GM12892 (cell line): Measurements from ENCODE around the gene GP1BB.

Experiments
- DNase-seq: peaks from one replicate; pipeline ENCODE4 v3.0.0; 2011; ENCODE audit not compliant: insufficient read length
- FAIRE-seq: peaks from 2 replicates; lab custom pipeline; 2011; peaks lifted over from hg19 to GRCh38; lab: Jason Lieb, UNC
- POLR2A ChIP-seq: IDR thresholded peaks from 2 replicates; pipeline ENCODE4 v1.6.1; 2011; ENCODE audit warnings: low read depth, low read length, control low read depth
- POLR2AphosphoS5 ChIP-seq: IDR thresholded peaks from 2 replicates; pipeline ENCODE4 v1.6.1; 2011; ENCODE audit warnings: low read depth, low read length, control low read depth
- TAF1 ChIP-seq: IDR thresholded peaks from 2 replicates; pipeline ENCODE4 v1.6.1; 2011; ENCODE audit warnings: low read depth, mild to moderate bottlenecking, control low read depth, low read length, borderline replicate concordance

Gene GP1BB

GRCh38 chr22:19744350-19745006, 21.1 kb downstream of the GP1BB start:
- no peak for DNase-seq
- FAIRE-seq: no peak
- no peak for TF ChIP-seq TAF1
- TF ChIP-seq POLR2AphosphoS5: no peak
- TF ChIP-seq POLR2A: no peak

- TF ChIP-seq POLR2AphosphoS5: no peak
- TF ChIP-seq TAF1: no peak
- TF ChIP-seq POLR2A: no peak
- no peak for FAIRE-seq
- no peak for DNase-seq
These were observed 22.1 kb downstream of the GP1BB start for GRCh38 chr22:19745155-19746101.

- no peak for FAIRE-seq
- no peak for TF ChIP-seq POLR2A
- TF ChIP-seq TAF1: no peak
- no peak for TF ChIP-seq POLR2AphosphoS5
- DNase-seq: no peak
These were observed 23.4 kb downstream of the GP1BB start for GRCh38 chr22:19746726-19747125.

- TF ChIP-seq TAF1: no peak
- TF ChIP-seq POLR2A: no peak
- TF ChIP-seq POLR2AphosphoS5: no peak
- FAIRE-seq: no peak
These were observed 24.2 kb downstream of the GP1BB start for GRCh38 chr22:19747551-19747950.

GRCh38 chr22:19748139-19748538, 24.8 kb downstream of the GP1BB start:
- FAIRE-seq: no peak
- TF ChIP-seq POLR2A (no peak), POLR2AphosphoS5 (no peak), TAF1 (no peak)

More at GRCh38 chr22:19747551-19747950, 24.2 kb downstream of the GP1BB start:
- no peak for DNase-seq

GRCh38 chr22:19748991-19749664, 25.8 kb downstream of the GP1BB start:
- TF ChIP-seq POLR2A (no peak), POLR2AphosphoS5 (no peak), TAF1 (no peak)
- FAIRE-seq (no peak), DNase-seq (no peak)

More at GRCh38 chr22:19748139-19748538, 24.8 kb downstream of the GP1BB start:
- DNase-seq: no peak

GRCh38 chr22:19749876-19750275, 26.5 kb downstream of the GP1BB start:
- FAIRE-seq (no peak), DNase-seq (no peak)
- no peak for TF ChIP-seq TAF1
- TF ChIP-seq POLR2A: no peak
- TF ChIP-seq POLR2AphosphoS5: no peak

GRCh38 chr22:19750507-19751490, 27.5 kb downstream of the GP1BB start:
- no peak for TF ChIP-seq POLR2A
- TF ChIP-seq POLR2AphosphoS5: no peak
- TF ChIP-seq TAF1: no peak
- no peak for DNase-seq
- FAIRE-seq: no peak

- FAIRE-seq (no peak), DNase-seq (no peak)
- TF ChIP-seq POLR2A (no peak), TAF1 (no peak), POLR2AphosphoS5 (no peak)
These were observed 28.3 kb downstream of the GP1BB start for GRCh38 chr22:19751497-19752245.
